Panc1 (cell line): ENCODE data around the gene OSBPL1A. TPM values are rescaled to one million over a fixed set of nuclear protein-coding genes. Genes with fewer than 3 reads are reported as not detected.

Experiments
- ATAC-seq: fragments of 200-7000 bp; cut with Tn5 transposase; 2 replicates; pipeline ENCODE4 v1.9.1; 2020; ENCODE audit warnings: mild to moderate bottlenecking, moderate library complexity
- BruUV-seq: library from RNA; stranded (reverse); fragments of 400-500 nt; replicated peaks from 2 replicates; lab custom pipeline; 2021; lab: Mats Ljungman, UMichigan
- CTCF ChIA-PET: fragments of 300-600 bp; sonication (Branson Sonifier 250); formaldehyde crosslinking; loops from one replicate; lab custom pipeline; 2022; ENCODE audit warnings: antibody characterized with exemption; lab: Charles Lee
- POLR2A ChIA-PET: fragments of 300-600 bp; sonication (Branson Sonifier 250); formaldehyde crosslinking; loops from one replicate; lab custom pipeline; 2022; ENCODE audit warnings: antibody characterized with exemption; lab: Charles Lee
- DNase-seq: peaks from one replicate; pipeline ENCODE4 v3.0.0-alpha.2; 2010; ENCODE audit warnings: low read depth, low spot score
- H3K27ac ChIP-seq: 2 replicates; pipeline ENCODE4 v1.5.1; 2011; ENCODE audit warnings: mild to moderate bottlenecking, low read length, inconsistent platforms
- H3K27me3 ChIP-seq: fragments of 200-500 bp; sonication (Bioruptor generic); 2 replicates; pipeline ENCODE4 v1.6.0; 2014; ENCODE audit warnings: low read length, inconsistent platforms; ENCODE audit not compliant: control insufficient read depth, insufficient read depth
- H3K36me3 ChIP-seq: fragments of 200-500 bp; sonication (Bioruptor generic); 2 replicates; pipeline ENCODE4 v1.5.1; 2014; ENCODE audit warnings: inconsistent platforms, mild to moderate bottlenecking, low read length, moderate library complexity; ENCODE audit not compliant: control insufficient read depth, insufficient read depth
- H3K4me1 ChIP-seq: 2 replicates; pipeline ENCODE4 v1.5.1; 2011; ENCODE audit warnings: inconsistent platforms, mild to moderate bottlenecking, low read length, moderate library complexity; ENCODE audit not compliant: control insufficient read depth, insufficient read depth
- H3K4me3 ChIP-seq, 2 experiments: 2 replicates each; pipeline ENCODE4 v1.5.1; 2011 to 2012; ENCODE audit warnings: low read depth in 2 of 2, low read length in 2 of 2, mild to moderate bottlenecking in 2 of 2, inconsistent platforms in 1 of 2, moderate library complexity in 1 of 2
- H3K9me3 ChIP-seq: fragments of 200-500 bp; sonication (Bioruptor generic); 2 replicates; pipeline ENCODE4 v1.5.1; 2014; ENCODE audit warnings: low read depth, mild to moderate bottlenecking, inconsistent platforms, low read length, moderate library complexity; ENCODE audit not compliant: control insufficient read depth, insufficient read depth
- CTCF ChIP-seq: fragments of 450-650 bp; IDR thresholded peaks from 2 replicates; pipeline ENCODE4 v1.5.1; 2017; ENCODE audit warnings: mild to moderate bottlenecking
- POLR2AphosphoS5 ChIP-seq: IDR thresholded peaks from 2 replicates; pipeline ENCODE4 v1.6.1; 2012; ENCODE audit warnings: mild to moderate bottlenecking, low read depth, low read length, moderate library complexity
- SIN3A ChIP-seq: IDR thresholded peaks from 2 replicates; pipeline ENCODE4 v1.6.1; 2012; ENCODE audit warnings: low read depth, mild to moderate bottlenecking, low read length, moderate library complexity, borderline replicate concordance; ENCODE audit not compliant: insufficient read depth
- TCF7L2 ChIP-seq: IDR thresholded peaks from 2 replicates; pipeline ENCODE4 v1.6.1; 2011; ENCODE audit warnings: mild to moderate bottlenecking, low read depth, low read length, inconsistent platforms
- in situ Hi-C: cut with HindIII; loops from 2 replicates; pipeline ENCODE4 v1.10.0; 2016; ENCODE audit warnings: low sequenced_read_pairs, low pct_unique_long_range_greater_than_20kb
- intact Hi-C: fragments of 100-400 bp; cut with micrococcal nuclease; formaldehyde crosslinking; loops from one replicate; pipeline ENCODE4 v1.10.0; 2022; ENCODE audit not compliant: unreplicated experiment
- total RNA-seq: library from RNA; stranded (reverse); gene quantifications from one replicate; pipeline ENCODE4 v1.2.1, GENCODE V29; 2021; ENCODE audit not compliant: unreplicated experiment
- TF ChIP-seq, protein P1 (sequence below), 2 experiments: IDR thresholded peaks; 2 replicates each; pipeline ENCODE4 v1.6.1; 2011 to 2012; ENCODE audit warnings: low read depth in 2 of 2, control low read depth in 1 of 2, low read length in 1 of 2, mild to moderate bottlenecking in 1 of 2, moderate library complexity in 1 of 2; ENCODE audit not compliant: insufficient read depth in 1 of 2

The OSBPL1A gene
- total RNA-seq, 1 experiment from 2014 or later = 50.5 TPM

- in situ Hi-C loops = no loop called here
- ChIA-PET POLR2A (no interaction called here), CTCF (no interaction called here)
- no peaks in the 10 kb centered on the region for H3K9me3 ChIP-seq
- H3K27me3 ChIP-seq = no peaks in the 10 kb centered on the region
- no peak for DNase-seq
- BruUV-seq = no TSS peak
- H3K27ac ChIP-seq = no peak overlapping the region
- H3K36me3 ChIP-seq = no peaks in the 10 kb centered on the region
- no peak for TF ChIP-seq POLR2AphosphoS5
- no peak for TF ChIP-seq TCF7L2
- no peak for TF ChIP-seq SIN3A
- TF ChIP-seq, protein P1, sequence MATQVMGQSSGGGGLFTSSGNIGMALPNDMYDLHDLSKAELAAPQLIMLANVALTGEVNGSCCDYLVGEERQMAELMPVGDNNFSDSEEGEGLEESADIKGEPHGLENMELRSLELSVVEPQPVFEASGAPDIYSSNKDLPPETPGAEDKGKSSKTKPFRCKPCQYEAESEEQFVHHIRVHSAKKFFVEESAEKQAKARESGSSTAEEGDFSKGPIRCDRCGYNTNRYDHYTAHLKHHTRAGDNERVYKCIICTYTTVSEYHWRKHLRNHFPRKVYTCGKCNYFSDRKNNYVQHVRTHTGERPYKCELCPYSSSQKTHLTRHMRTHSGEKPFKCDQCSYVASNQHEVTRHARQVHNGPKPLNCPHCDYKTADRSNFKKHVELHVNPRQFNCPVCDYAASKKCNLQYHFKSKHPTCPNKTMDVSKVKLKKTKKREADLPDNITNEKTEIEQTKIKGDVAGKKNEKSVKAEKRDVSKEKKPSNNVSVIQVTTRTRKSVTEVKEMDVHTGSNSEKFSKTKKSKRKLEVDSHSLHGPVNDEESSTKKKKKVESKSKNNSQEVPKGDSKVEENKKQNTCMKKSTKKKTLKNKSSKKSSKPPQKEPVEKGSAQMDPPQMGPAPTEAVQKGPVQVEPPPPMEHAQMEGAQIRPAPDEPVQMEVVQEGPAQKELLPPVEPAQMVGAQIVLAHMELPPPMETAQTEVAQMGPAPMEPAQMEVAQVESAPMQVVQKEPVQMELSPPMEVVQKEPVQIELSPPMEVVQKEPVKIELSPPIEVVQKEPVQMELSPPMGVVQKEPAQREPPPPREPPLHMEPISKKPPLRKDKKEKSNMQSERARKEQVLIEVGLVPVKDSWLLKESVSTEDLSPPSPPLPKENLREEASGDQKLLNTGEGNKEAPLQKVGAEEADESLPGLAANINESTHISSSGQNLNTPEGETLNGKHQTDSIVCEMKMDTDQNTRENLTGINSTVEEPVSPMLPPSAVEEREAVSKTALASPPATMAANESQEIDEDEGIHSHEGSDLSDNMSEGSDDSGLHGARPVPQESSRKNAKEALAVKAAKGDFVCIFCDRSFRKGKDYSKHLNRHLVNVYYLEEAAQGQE (IDR thresholded peaks at IDR 0.05; ENCODE audit: insufficient read depth in 1 of 2, low read depth in 2 of 2, low read length in 1 of 2) = no peak
- no peak for TF ChIP-seq CTCF
- intact Hi-C loops = no loop called here
- H3K4me3 ChIP-seq = no peak overlapping the region
- H3K4me1 ChIP-seq = no peaks in the 10 kb centered on the region
- ATAC-seq = no peak
Measured at GRCh38 chr18:24201699-24202687, 195.6 kb downstream of the OSBPL1A start.

DNA sequence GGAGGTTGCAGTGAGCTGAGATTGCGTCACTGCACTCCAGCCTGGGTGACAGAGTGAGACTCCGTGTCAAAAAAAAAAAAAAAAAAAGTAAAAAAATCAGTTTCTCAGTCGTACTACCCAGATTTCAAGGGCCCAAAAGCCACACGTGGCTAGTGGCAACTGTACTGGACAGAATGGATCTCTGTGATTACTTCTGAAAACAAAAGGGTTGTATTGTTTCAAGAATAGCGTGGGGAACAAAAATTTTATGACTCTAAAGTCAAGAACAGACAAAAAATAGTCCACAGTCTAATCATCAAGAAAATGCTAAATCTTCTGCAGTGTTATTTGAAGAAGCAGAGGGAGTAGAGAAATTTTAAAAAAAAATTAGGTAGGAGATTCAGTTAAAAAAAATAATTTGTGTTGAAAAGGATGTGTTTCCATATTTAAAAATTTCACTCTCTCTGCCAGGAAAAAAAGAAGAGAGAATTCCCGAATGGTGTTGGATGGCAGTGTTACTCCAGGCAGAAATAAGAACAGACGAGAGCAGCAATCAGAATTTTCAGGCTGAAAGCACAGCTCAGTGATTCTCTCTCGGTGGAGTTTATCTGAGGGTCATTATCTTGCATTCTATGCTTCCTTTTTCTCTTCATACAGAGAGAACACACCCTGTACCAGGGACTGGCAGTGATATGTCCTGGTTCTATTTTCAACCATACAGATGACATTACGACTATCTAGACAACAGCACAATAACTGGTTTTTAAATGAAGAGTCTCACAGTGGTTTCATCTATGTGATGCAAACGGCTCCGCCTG, 196.9 kb downstream of the OSBPL1A start:
- ChIA-PET POLR2A (no interaction called here), CTCF (no interaction called here)
- no peaks in the 10 kb centered on the region for H3K4me1 ChIP-seq
- intact Hi-C loops (no loop called here), in situ Hi-C loops (no loop called here)
- TF ChIP-seq SIN3A = no peak
- no peak for TF ChIP-seq TCF7L2
- TF ChIP-seq POLR2AphosphoS5 = no peak
- TF ChIP-seq CTCF = no peak
- TF ChIP-seq, protein P1 (IDR thresholded peaks at IDR 0.05; ENCODE audit: insufficient read depth in 1 of 2, low read depth in 2 of 2, low read length in 1 of 2) = no peak
- no peaks in the 10 kb centered on the region for H3K36me3 ChIP-seq
- no peak overlapping the region for H3K4me3 ChIP-seq
- no peaks in the 10 kb centered on the region for H3K27me3 ChIP-seq
- ATAC-seq (no peak), DNase-seq (no peak)
- H3K9me3 ChIP-seq = no peaks in the 10 kb centered on the region
- no TSS peak for BruUV-seq
- no peak overlapping the region for H3K27ac ChIP-seq
